Heart right ventricle (tissue), 16 donors: ENCODE data around the gene SLC2A5. TPM values are rescaled to one million over a fixed set of nuclear protein-coding genes. Genes with fewer than 3 reads are reported as not detected.
"Not testable (repeated sequence)": the region's sequence is repeated elsewhere in the genome, so short reads cannot be mapped to it uniquely, and the experiment has no call there.

Experiments
- ATAC-seq, 8 donors: fragments of 200-7000 bp; cut with Tn5 transposase; one replicate each; pipeline ENCODE4 v1.9.1; 2020; ENCODE audit warnings: mild to moderate bottlenecking in 8 of 8, moderate library complexity in 8 of 8, moderate number of reproducible peaks in 1 of 8
- DNase-seq, 2 donors: peaks; one replicate each; pipeline ENCODE4 v3.0.0-alpha.2; 2020
- H3K27ac ChIP-seq, 10 donors: fragments of 200-600 bp; sonication (generic) in 2 of 10; one replicate each; pipeline versions ENCODE4 v1.5.0 to v1.8.0; 2020 to 2022; ENCODE audit warnings: mild to moderate bottlenecking in 3 of 10
- H3K27me3 ChIP-seq, 7 donors: fragments of 200-600 bp; one replicate each; pipeline ENCODE4 v1.8.0; 2021 to 2022; ENCODE audit warnings: mild to moderate bottlenecking in 2 of 7
- H3K36me3 ChIP-seq, 9 donors: fragments of 200-600 bp; sonication (generic) in 1 of 9; one replicate each; pipeline versions ENCODE4 v1.5.0 to v1.8.0; 2020 to 2022; ENCODE audit warnings: mild to moderate bottlenecking in 2 of 9
- H3K4me1 ChIP-seq, 9 donors: fragments of 200-600 bp; sonication (generic) in 1 of 9; one replicate each; pipeline versions ENCODE4 v1.5.0 to v1.8.0; 2020 to 2022; ENCODE audit warnings: mild to moderate bottlenecking in 4 of 9
- H3K4me3 ChIP-seq, 10 donors: fragments of 200-600 bp; sonication (generic) in 2 of 10; one replicate each; pipeline versions ENCODE4 v1.5.0 to v1.8.0; 2020 to 2022; ENCODE audit warnings: mild to moderate bottlenecking in 7 of 10, moderate library complexity in 2 of 10
- H3K9me3 ChIP-seq, 11 donors: fragments of 200-600 bp in 10 of 11; sonication (generic) in 2 of 11; one replicate each; pipeline versions ENCODE4 v1.5.0 to v1.8.0; 2013 to 2022; ENCODE audit warnings: mild to moderate bottlenecking in 2 of 11, control low read depth in 1 of 11, moderate library complexity in 1 of 11
- WGBS, 2 donors: extraction: QIAGEN DNeasy Blood & Tissue Kit; methylation state at CpG; one replicate each; pipeline ENCODE4 v1.1.7; 2013; ENCODE audit warnings: inconsistent platforms in 1 of 2; 5-methylcytosine and 5-hydroxymethylcytosine counted together
- intact Hi-C, 10 donors: fragments of 100-400 bp; cut with DNase I; formaldehyde crosslinking; loops; one replicate each; pipeline versions ENCODE4 v1.11.1 to v1.14.2; 2022
- polyA plus RNA-seq, 2 donors: library from polyadenylated mRNA; stranded (reverse); fragments of 200-250 nt; gene quantifications; one replicate each; pipeline ENCODE4 v1.2.3, GENCODE V29; 2013
- total RNA-seq, 10 donors: library from RNA; stranded (reverse); fragmentation: NEBNext Ultra II Directional in 3 of 10; extraction: Animal tissue kit (Norgen Biotek cat#: 25700) in 3 of 10; gene quantifications; one replicate each; pipeline versions ENCODE4 v1.2.1 to v1.2.4, GENCODE V29; 2021 to 2023
- TF ChIP-seq, protein P1 (sequence below), 9 donors: fragments of 200-600 bp; sonication (generic) in 2 of 9; IDR thresholded peaks; one replicate each; pipeline versions ENCODE4 v1.5.0 to v1.8.0; 2021 to 2022; ENCODE audit warnings: antibody characterized with exemption in 9 of 9, mild to moderate bottlenecking in 5 of 9, moderate library complexity in 1 of 9
- donor health status: Arrhythmogenic right ventricular cardiomyopathy.
- donor health status: ischemic (EF 13 %, LVEDD 7.1; RV severe dilation, severe dysfunction).
- donor health status: healthy with polysubstance abuse.
- donor health status: DM: no; HTN: yes; CAD: no.
- donor health status: DM: no; HTN: no; CAD: no.
- donor health status: ischemic (EF 25% LVEDD 6.9; RV normal size, moderate dysfunction).
- donor health status: ischemic (EF 25% LVEDD 5.7; RV mildly dilated, moderate dysfunction).
- donor health status: healthy.
- donor health status: DM: yes; HTN: yes; CAD: no.
- donor health status: Ischemic cardiomyopathy.
- donor health status: ischemic (EF 35%, LVEDD 5.7; RV mildly dilated, moderate dysfunction).
- donor health status: nonischemic (EF 11% LVEDD 7.7; RV severe dilation, severe dysfunction).
- donor health status: DM: yes; HTN: yes; CAD: no.
- donor health status: PGD.
- donor health status: ischemic (EF 29% LVEDD 5.4; RV normal size, mild dysfunction).
- donor health status: nonischemic (EF 23%, LVEDD 6.1; RV moderate dilation, normal function).

The SLC2A5 gene
- total and polyA plus RNA-seq, 12 donors: 0.39 to 15.6 (median 3.8) TPM

DNA sequence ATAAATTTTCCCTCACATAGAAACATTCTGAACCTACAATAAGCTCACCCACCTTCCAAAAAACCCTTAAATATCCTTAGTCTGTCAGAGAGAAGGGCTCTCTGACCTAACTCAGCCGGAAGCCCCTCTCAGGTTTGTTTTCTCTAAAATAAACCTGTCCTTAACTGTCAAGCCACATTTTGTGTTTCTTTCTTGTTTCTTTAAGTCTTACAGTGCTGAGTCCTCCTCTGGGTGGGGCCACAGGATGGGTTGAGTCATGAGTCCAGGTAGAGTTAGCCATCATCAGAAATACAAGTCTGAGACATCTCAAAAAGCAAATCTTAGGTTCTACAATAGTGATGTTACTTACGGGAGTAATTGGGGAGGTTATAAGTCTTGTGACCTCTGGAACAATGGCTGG lies 26.4 kb upstream of the SLC2A5 start:
- no peak for DNase-seq
- 75 to 91% methylated on average over 2 of the region's 2 CpGs for WGBS, 2 donors
- no peak for ATAC-seq
- no peaks in the 10 kb centered on the region for H3K36me3 ChIP-seq
- TF ChIP-seq, protein P1, sequence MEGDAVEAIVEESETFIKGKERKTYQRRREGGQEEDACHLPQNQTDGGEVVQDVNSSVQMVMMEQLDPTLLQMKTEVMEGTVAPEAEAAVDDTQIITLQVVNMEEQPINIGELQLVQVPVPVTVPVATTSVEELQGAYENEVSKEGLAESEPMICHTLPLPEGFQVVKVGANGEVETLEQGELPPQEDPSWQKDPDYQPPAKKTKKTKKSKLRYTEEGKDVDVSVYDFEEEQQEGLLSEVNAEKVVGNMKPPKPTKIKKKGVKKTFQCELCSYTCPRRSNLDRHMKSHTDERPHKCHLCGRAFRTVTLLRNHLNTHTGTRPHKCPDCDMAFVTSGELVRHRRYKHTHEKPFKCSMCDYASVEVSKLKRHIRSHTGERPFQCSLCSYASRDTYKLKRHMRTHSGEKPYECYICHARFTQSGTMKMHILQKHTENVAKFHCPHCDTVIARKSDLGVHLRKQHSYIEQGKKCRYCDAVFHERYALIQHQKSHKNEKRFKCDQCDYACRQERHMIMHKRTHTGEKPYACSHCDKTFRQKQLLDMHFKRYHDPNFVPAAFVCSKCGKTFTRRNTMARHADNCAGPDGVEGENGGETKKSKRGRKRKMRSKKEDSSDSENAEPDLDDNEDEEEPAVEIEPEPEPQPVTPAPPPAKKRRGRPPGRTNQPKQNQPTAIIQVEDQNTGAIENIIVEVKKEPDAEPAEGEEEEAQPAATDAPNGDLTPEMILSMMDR (IDR thresholded peaks at IDR 0.05): no peak
- H3K27ac ChIP-seq: no peak overlapping the region
- H3K4me1 ChIP-seq: peaks cover 0 to 13% (median 7%) of the 10 kb centered on the region in 9 donors
- H3K9me3 ChIP-seq: peaks cover 0 to 12% (median 0%) of the 10 kb centered on the region in 11 donors
- no peak overlapping the region for H3K4me3 ChIP-seq
- intact Hi-C loops: loop anchor here in 3 of 10 donors (10.0 kb wide), 2 partner anchors 81 to 91 kb away; no protein-coding TSS in a partner anchor
- H3K27me3 ChIP-seq: no peaks in the 10 kb centered on the region

DNA sequence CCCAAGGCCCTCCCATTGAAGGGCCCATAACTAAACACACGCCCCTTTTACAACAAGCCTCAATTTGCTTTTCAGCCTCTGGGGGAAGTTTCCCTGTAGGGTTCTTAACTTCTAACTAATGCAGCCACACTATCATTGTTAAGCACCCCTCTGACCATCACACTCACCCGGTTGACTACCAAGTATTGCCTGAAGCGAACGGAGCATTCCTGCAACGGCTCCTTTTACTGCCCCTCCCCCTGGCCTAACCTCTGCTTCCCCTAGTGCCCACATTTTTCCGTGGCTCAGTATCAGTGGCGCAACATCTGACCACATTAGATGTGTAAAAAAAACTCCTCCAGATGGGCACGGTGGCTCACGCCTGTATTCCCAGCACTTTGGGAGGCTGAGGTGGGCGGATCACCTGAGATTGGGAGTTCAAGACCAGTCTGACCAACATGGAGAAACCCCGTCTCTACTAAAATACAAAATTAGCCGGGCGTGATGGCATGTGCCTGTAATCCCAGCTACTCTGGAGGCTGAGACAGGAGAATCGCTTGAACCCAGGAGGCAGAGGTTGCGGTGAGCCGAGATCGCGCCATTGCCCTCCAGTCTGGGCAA lies 24.7 kb upstream of the SLC2A5 start:
- ATAC-seq, H3K4me3 ChIP-seq, H3K27me3 ChIP-seq, DNase-seq, H3K27ac ChIP-seq, H3K36me3 ChIP-seq: not testable (repeated sequence)
- peaks cover 0 to 12% (median 0%) of the 10 kb centered on the region in 11 donors for H3K9me3 ChIP-seq
- H3K4me1 ChIP-seq: peaks cover 0 to 13% (median 0%) of the 10 kb centered on the region in 9 donors
- intact Hi-C loops: loop anchor here in 3 of 10 donors (10.0 kb wide), 2 partner anchors 79 to 89 kb away; no protein-coding TSS in a partner anchor
- 88 to 89% methylated on average over 18 of the region's 18 CpGs for WGBS, 2 donors

DNA sequence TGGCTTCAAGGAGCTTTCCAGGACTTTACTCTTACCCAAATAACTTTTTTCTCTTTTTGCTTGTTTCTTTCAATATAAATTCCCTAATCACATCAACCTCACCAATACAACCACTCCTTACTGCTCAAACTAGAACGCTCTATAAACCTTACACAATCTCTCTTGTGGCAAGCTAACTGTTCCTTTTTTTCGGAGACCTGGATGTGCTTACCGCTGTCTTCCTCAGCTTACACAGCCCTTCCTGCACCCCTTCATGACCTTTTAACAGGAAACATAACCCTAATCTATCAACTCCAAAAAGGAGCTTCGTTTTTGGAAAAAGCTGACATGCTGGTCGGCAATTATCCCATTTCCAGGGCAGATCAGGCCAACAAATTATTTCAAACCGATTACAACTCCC lies 24.1 kb upstream of the SLC2A5 start:
- 75 to 77% methylated on average over 6 of the region's 6 CpGs for WGBS, 2 donors
- DNase-seq (no peak), ATAC-seq (no peak)
- no peaks in the 10 kb centered on the region for H3K27me3 ChIP-seq
- H3K27ac ChIP-seq: no peak overlapping the region
- no peaks in the 10 kb centered on the region for H3K36me3 ChIP-seq
- TF ChIP-seq, protein P1 (IDR thresholded peaks at IDR 0.05): no peak
- H3K4me1 ChIP-seq: peaks cover 0 to 13% (median 0%) of the 10 kb centered on the region in 9 donors
- H3K9me3 ChIP-seq: peaks cover 0 to 12% (median 0%) of the 10 kb centered on the region in 11 donors
- no peak overlapping the region for H3K4me3 ChIP-seq
- intact Hi-C loops: loop anchor here in 3 of 10 donors (10.0 kb wide), 2 partner anchors 79 to 89 kb away; no protein-coding TSS in a partner anchor

DNA sequence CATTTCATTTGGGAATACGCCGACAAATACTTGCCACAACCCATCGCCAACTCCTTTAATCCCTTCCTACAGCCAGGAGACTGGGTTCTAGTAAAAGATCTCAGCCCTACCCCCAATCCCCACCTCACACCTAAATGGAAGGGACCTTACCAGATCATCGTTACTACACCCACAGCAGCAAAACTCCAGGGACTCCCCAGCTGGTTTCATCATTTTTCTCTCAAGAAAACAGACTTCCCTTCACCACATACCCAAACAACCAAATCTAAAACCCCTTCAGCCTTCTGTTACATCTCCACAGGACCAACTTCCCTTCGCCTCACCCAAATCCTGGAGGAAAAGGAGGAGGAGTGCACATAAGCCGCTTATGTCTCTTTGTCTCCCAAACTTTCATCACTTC lies 23.7 kb upstream of the SLC2A5 start:
- Histone ChIP-seq H3K4me3 (no peak overlapping the region), H3K27ac (no peak overlapping the region), H3K27me3 (no peaks in the 10 kb centered on the region), H3K9me3 (peaks cover 0 to 12% (median 0%) of the 10 kb centered on the region in 11 donors), H3K4me1 (peaks cover 0 to 13% (median 0%) of the 10 kb centered on the region in 9 donors), H3K36me3 (no peaks in the 10 kb centered on the region)
- intact Hi-C loops: loop anchor here in 3 of 10 donors (10.0 kb wide), 2 partner anchors 78 to 88 kb away; no protein-coding TSS in a partner anchor
- ATAC-seq (no peak), DNase-seq (no peak)
- 82 to 84% methylated on average over 6 of the region's 6 CpGs for WGBS, 2 donors
- TF ChIP-seq, protein P1 (IDR thresholded peaks at IDR 0.05): no peak

DNA sequence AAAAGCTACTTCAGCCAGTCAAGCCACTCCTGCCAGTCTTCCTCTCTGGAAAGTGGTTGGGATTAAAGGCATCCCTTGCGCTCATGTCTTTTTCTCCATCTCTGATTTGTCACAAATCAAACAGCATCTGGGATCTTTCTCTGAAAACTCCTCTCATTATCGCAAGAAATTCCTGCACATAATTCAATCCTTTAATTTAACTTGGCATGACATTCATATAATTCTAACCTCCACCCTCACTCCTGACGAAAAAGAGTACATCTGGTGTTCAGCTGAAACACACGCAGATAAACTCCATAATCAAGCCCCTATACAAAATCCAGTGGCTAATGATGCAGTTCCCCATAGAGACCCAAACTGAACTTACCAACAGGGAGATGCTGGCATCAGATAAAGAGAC lies 19.4 kb upstream of the SLC2A5 start:
- TF ChIP-seq, protein P1 (IDR thresholded peaks at IDR 0.05): no peak
- Histone ChIP-seq H3K36me3 (no peaks in the 10 kb centered on the region), H3K27ac (no peak overlapping the region), H3K27me3 (no peaks in the 10 kb centered on the region), H3K9me3 (no peaks in the 10 kb centered on the region), H3K4me3 (no peak overlapping the region), H3K4me1 (peaks cover 0 to 38% (median 16%) of the 10 kb centered on the region in 9 donors)
- ATAC-seq: no peak
- WGBS, 2 donors: 69 to 73% methylated on average over 4 of the region's 4 CpGs
- intact Hi-C loops: no loop called here
- DNase-seq: no peak
